Stimulated activated CD8-positive, alpha-beta memory T cell treated with anti-CD3 and anti-CD28 coated beads, Interleukin-7, amount 100 ng/mL, for 4 hours (primary cell): ENCODE results near the gene IGIP.
"Not testable (repeated sequence)": the region's sequence is repeated elsewhere in the genome, so short reads cannot be mapped to it uniquely, and the experiment has no call there.

ENCODE experiments used
- DNase-seq, 2 donors: peaks; one replicate each; pipeline ENCODE4 v3.0.0-alpha.2; 2020; ENCODE audit warnings: low read depth in 2 of 2

IGIP gene

DNA sequence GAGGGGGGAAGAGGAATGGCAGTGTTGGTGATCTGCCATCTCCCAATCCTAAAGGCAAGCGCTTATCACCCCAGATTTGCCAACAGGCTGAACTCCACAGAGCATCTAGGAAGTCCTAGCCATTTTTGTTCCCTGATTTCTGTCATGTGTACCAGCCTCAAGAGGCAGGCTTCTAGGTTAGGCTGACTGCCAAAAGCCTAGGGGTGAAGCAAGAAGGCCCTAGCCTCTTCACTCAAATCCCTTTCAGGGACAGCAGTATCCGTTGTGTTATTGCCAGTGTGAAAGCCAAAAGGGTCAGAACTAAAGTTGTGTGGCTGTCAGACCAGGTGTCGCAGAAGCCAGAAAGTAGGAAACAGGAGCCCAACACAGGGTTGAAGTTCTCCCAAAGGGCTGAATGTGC is 14.7 kb downstream of the IGIP start:
- no peak for DNase-seq

DNA sequence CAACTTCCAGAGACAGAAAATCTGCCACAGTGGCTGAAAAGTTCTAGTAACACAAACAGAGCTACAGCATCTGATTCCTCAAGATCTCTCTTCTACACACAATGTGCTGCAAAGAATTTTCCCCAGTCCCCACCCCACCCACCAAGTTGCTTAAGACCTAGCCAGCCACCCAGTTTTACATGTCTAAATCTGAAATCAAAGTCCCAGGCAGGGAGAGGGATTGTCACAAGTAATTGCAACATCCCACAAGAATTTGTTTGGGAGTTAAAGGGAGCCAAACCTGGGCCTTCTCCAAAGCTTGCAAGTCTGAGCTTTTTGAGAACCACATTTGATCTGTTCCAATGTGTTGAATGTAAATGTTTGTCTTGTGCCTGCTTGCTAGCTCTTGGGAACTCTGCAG is 15.5 kb downstream of the IGIP start:
- no peak for DNase-seq

DNA sequence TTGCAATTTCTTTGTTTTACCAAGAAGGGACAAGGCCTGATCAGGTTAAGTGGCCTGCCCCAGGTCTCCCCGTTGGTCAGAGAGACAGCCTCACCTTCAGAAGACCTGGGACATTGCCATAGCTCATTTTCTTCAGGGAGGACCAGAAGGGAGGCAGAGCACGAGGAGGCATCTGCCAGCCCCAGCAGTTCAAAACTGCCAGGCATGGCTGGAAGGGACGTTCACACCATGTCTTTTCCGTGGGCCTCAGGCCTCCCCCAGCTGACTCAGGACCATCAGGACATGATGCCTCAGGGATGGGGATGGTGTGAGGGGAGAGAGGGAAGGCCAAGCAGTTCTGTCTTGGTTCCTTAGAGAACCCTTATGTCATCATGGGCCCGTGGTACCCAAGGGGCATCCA is 16.5 kb downstream of the IGIP start:
- DNase-seq = no peak

DNA sequence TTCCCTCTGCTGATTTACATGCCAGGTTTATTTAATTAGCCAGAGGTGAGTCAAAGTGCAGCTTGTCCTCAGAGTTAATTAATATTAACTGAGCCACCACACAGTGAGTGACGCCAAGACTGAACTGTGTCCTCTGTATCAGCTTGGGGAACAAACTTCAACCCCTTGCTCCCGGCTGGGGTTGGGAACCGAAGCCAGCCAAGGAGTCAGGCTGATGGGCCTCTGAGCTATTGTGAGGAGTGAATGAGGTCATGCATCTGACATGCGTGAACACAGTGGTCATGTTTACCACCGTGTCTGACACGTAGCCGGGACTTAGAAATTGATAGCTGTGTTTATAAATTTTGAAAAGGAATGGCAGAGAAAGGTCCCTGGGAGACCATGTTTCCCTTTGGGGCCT is 17.1 kb downstream of the IGIP start:
- no peak for DNase-seq

- DNase-seq = no peak
Measured at GRCh38 chr5:140143521-140144258, 18.0 kb downstream of the IGIP start.

- no peak for DNase-seq
Measured at GRCh38 chr5:140145256-140145655, 19.5 kb downstream of the IGIP start.

DNA sequence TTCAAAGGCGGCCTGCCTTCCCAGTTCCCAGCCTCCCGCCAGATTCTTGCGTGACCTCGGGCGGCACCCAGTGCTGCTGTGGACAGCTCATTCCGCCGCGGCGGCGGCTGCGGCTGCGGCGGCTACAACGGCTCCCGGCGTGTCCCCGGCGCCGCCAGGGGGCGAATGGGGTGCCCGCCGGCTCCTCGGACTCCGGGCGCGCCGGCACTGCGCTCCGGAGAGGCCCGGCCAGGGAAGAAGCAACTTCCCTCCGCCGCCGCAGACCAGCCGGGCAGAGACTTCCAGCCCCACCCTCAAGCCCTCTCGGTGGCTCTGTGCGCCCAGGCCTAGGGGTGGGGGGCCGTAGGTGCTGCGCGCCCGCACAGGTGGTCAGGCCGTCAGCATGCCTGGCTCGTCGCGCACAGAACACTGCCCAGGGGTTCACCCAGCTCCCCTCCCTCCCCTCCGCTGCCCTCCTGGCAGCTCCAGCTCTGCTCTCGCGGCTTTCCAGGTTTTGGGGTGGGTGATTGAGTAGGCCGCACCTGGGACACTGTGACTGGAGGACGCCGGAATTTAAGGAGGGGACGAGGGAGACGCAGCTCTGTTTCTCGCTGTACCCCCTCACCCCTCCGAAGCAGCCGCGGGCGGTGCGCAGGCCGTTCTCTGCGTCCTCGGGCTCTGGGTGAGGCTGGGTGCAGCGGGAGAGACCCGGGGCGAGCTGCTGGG is 20.2 kb downstream of the IGIP start:
- DNase-seq = peak in 1 of 2 donors; percentile 39

- DNase-seq = no peak
Measured at GRCh38 chr5:140146523-140146842, 20.7 kb downstream of the IGIP start.

DNA sequence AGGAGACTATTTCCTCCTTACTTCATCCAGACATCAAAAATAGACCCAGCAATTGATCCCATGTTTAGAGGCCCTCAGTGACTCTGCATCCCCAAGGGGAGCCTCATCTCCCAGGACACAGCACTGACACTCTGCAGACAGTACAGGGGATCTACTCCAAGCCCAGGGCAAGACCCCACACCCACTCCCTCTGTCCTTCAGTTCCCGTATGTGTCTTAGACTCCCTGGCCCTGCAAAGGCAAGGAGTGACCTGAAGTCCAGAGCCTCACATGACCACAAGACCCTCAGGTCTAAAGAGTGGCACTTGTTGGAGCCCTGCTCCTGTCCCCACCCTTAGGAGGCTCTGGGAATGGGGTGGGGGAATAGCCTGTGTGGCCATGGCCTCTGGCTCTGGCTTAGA is 21.7 kb downstream of the IGIP start:
- no peak for DNase-seq

- no peak for DNase-seq
Measured at GRCh38 chr5:140148508-140148907, 22.8 kb downstream of the IGIP start.

GRCh38 chr5:140150201-140150600 is 24.5 kb downstream of the IGIP start:
- DNase-seq = no peak

DNA sequence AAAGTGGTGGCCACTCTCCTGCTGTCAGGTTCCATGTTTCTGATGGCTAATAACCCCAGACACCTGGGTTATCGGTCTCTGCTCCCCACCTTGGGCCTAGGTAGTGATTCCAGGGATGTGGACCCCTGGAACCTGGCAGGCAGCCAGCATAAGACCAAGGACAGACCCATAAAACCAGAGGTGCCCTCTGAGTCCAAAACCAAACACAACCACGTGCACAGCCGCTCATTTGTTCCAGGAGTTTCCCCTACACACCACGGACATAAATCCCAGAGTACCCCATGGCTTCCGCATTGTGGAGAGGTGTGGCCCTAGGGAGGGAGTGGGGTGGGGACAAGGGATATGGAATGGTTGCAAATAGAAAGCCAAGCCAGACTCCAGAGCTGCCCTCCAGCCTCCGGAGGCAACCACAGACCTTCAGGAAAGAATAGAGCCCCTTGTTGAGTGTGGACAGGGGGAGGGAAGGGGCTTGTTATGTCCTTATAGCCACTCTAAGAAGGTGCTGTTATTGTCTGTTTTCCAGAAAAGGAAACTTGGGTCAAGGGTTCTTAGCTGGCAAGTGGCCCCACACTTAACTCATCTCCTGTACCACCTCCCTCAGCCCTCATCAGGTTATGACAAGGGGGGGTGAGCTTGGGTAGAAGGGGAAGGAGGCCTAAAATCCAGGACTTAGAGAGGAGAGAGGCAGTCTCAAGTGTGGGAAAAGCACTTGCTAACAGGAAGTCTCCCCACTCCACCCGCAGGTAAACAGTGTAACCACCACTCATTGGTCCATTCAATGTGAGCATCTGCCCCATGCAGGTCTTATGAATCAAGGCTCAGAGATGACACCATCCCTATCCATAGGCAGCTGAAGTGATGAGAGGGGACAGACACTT is 25.6 kb downstream of the IGIP start:
- no peak for DNase-seq

DNA sequence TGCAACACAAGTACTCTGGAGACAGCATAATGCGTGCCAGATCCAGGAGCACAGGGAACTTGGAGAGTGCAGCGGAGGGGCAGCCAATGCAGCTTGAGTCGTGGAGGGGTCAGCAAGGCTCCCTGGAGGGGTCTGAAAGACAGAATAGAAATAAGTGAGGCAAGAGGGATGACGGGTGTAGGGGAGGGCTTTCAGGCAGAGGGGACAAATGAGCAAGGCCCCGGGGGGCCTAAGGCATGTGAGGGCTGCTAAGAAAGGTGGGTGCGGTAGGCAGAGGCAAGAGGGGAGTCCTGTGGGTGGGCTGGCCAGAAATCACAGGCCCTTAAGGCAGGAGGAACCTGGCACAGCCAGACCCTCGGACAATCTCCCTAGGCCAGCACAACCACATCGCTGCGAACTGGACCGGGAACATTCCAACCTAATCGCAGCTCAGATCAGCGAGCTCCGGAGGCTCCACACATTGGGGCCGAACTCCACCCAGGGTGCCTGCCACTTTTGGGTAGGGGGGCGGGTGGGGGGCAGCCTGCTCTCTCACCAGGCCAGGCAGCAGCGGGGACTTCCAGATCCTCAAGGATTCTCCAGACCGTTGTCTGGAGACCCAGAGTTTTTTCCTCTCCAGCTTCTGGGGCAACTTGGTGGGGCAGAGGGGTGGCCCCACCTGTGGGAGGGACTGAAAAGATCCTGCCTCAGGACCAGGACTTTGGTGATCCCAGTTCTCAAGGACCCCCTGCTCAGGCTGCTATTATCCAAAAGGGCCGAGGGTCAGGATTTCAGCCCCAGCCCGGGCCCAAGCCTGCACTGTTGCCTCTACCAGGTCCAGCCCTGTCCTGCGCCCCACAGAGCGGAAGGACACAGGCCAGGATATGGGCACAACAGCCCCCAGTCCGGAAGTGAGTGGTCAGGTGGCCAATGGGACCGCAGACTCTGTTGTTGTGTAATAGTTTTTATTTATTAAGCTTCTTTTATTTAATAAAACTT is 26.6 kb downstream of the IGIP start:
- DNase-seq = no peak

DNA sequence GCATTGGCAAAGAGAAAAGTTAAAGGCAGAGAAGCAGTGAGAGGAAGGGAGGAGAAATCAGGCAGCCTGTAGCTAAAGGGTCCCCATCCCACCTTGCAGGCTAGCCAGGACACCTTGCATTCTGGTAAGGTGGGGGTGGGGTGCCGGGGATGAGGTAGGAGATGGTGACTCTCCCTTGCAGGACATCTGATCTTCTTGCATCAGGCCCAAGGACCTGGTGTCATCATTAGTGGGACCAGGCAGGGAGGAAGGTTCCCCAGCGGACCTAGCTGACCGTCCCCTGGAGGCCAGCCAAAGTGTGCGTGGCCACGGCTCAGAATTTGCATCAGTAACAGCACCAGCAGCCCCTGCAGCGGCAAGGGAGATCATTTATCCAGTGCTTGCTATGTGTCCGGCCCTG is 27.5 kb downstream of the IGIP start:
- DNase-seq = no peak

DNA sequence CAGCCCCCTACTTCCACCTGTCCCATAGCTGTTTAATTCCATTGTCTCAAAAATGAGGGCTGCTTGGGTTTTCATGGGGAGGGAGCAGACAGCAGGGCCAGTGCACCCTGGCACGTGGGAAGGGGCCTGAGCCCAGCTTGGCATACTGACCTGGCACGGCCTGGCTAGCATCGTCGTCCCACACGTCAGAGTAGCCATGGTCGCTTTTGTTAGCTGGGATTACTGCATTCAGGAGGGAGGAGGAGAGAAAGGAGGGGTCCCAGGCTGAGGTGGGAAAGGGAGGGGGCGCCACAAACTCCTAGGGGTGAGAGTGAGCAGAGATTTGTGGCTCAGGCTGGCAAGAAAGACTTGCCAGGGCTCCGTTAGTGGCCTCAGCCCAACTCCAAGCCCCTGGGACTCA is 28.2 kb downstream of the IGIP start:
- no peak for DNase-seq

GRCh38 chr5:140154710-140155381 is 29.1 kb downstream of the IGIP start:
- DNase-seq = not testable (repeated sequence)

DNA sequence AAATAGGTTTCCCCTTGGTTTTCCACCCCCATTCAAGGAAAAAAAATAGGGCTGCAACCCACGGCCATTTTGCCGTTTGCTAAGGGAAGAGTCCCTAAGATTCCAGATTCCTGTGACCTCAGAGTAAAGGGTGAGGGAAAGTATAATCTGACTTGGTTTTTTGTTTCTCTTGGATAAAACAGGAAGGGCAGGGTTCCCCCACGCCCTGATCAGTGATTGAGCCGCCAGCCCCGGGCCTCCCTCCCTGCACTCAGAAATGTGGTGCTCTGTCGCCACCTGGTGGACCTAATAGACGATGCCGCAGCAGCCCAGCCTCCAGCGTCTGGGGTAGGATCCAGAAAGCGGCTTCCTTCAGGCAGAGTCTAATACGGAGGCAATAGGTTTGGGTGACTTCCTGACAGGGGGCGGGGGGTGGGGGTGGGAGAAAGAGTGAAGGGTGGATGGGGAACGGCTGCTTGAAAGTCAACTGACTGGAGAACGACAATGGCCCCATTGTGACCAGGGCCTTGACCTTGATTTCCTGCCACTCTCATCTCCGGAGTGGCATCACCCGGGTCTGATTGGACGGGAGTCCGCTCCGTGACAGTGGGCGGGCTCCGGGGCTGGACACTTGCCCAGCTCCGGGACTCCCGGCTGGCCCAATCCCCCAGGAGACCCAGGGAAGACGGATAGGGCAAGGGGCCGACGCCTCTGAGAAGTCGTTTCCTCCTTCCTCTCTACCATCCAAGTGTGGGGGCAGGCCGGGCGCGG is 31.5 kb downstream of the IGIP start:
- peak; percentile 71 to 76 for DNase-seq

DNA sequence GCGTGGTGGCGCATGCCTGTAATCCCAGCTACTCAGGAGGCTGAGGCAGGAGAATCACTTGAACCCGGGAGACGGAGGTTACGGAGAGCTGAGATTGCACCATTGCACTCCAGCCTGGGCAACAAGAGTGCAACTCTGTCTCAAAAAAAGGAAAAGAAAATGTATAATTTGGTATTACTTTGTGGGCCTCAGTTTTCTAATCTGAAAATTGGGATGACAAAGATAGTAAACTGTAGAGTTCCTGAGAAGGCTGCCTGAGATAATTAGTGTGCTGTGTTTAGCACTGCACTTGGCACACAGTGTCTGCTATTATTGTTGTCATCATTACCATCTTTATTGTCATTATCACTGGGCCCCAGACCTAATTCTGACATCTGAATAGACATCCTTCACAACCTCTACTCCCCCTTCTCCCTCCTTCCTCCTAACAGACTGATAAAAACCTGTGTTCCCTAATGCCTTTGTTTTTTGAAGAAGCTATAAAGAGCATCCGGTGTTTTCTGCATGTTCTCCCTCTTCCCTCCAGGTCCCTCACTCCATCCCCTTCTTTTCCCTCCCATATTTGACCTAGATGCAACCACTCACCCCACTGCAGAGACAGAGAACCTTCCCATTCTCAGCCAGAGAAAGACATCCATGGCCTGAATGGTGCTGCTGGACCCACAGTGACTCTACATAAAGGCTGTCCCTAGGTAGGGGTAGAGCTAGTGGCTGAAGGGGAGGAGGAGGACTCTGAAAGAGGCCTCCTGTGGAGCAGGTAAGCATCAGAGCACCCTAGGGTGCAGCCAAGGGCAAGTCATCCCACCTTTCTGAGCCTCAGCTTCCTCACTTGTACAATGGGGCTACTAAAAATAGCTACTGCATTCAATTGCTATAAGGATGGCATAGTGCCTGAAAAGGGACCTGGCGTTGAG is 33.5 kb downstream of the IGIP start:
- no peak for DNase-seq

- DNase-seq = no peak
Measured at GRCh38 chr5:140162275-140162674, 36.5 kb downstream of the IGIP start.
